HT-29 (cell line): ENCODE measurements around the gene UBL3. TPM values are rescaled to one million over a fixed set of nuclear protein-coding genes. Genes with fewer than 3 reads are reported as not detected.

Source experiments
- DNase-seq: peaks from one replicate; pipeline ENCODE4 v3.0.0-alpha.2; 2015; ENCODE audit warnings: low spot score
- total RNA-seq: library from RNA; depleted of rRNA; stranded (reverse); fragments of >200 nt; shearing (Covaris generic); gene quantifications from 2 replicates; pipeline ENCODE4 v1.2.3, GENCODE V29; 2014

Gene UBL3
- total RNA-seq, 1 experiment from 2014 or later, result 21.8 TPM

DNA sequence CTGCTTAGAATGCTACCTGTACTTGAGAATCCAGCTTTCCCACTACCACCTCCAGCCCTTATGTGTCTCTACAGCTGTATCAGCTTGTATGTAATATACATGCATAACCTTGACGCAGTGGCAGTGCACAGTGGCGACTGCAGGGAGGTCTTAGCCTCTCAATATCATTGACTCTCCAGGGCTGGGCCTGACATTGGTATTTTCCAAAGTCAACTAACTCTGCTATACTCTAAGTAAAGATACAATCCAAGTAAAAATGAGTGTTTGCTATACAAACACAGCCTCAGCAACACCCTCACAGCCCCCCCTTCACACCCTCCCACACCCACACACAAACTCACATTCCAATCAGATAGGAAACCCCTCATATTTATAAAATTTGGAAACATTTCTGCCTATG lies 6.7 kb upstream of the UBL3 start:
- no peak for DNase-seq

DNA sequence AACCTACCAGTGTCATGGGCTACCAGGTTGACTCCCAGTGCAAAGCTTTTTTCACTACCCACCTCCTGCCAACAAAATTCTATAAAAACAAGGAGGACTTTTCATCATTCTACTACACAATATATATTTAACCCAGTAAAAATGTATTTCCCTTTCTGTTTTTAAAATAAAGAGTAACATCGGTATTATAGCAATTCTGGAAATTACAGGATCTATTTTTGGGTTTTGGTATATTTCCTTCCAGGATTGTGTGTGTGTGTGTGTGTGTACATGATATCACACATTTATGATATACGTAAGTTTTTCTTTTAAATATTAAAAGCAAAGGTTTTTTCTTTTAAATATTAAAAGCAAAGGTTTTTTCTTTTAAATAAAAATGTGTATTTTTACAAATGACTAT lies 6.0 kb upstream of the UBL3 start:
- DNase-seq, result no peak

DNA sequence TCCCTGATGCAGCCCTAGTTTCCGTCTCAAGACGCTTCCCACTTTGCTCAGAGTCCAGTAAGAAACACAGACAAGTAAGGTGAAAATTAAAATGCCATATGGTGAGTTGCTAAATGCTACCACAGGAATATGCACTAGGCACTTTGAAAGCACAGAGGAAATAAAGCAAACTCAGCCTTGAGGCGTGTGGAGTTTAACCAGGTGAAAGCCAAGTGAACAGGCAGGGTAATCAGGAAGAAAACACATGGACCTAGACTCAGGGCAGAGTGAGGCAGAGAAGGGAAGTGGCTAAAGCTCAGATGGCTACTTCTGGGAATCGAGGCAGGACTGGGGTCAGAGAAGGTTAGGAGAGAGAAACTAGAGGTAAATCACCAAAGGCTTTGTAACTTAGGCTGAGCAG lies 5.4 kb upstream of the UBL3 start:
- no peak for DNase-seq

DNA sequence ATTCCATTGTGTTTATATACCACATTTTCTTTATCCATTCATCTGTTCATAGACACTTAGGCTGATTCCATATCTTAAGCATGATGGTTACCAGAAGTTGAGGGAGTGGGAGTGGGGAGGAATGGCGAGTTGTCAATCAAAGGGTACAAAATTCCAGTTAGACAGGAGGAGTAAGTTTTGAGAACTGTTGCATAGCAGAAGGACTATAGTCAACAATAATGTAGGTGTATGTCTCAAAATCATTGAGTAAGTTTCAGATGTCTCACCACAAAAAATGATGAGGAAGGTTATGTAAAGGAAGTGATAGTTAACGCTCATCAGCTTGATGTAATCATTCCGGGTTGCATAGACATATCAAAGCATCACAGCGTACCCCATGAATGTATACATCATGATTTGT lies 4.6 kb upstream of the UBL3 start:
- no peak for DNase-seq

DNA sequence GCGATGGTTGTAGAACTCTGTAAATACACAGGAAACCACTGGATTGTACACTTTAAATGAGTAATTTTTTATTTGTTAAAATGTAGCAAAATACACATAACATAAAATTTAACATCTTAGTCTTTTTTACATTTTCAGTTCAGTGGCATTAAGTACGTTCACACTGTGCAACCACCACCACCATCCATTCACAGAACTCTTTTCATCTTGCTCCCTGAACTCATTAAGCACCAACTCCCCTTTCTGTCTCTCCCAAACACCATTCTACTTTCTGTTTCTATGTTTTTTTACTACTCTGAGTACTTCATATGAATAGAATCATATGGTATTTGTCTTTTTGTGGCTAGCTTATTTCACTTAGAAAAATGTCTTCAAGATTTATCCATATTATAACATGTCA lies 2.7 kb upstream of the UBL3 start:
- no peak for DNase-seq

DNA sequence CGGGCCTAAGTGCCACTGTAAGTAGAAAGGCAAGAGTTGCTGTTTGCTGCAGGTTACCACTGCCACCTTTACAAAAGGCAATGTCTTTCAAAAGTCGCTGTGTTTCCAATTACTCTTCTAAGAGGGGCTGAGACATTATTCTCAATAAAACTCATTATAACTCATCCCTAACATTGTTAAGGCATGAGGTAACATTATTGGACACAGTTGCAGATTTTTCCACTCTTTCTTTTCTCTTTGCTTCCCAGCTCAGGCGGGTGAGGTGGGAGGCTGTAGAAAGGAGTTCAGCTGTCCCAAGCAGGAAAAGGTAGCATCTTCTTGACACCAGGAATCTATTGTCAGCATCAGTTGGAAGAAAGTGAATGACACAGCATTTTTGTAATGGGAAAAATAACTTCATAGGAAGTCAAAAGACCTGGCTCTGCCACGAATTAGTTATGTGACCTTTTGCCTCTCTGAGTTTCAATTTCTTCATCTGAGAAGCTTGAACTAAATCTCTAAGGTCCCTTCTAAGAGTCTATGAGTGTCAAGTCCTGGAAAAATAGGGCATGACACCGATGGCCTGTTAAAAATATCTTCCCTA lies 2.1 kb upstream of the UBL3 start:
- no peak for DNase-seq

DNA sequence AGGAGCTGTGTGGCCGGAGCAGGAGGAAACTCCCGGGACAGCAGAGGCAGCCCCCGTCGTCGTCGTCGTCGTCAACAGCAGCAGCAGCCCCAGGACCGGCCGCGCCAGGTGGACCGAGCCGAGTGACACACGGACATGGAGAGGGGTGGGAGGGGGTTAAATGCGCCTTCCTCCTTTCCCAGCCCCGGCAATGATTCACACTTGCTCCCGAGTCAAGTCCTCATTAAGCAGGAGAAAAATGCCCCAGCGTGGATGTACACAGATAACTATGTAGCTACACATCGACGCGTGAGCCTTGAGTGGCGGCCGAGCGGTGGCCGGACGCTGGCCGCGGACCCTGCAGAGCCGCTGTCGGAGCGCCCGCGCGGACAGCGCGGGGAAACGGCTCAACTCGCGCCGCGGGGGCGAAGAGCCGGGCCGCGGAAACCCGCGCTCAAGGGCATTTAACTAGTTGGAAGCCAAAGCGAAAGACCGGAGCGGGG lies 645 bp downstream of the UBL3 start:
- DNase-seq, result peak; percentile 90

DNA sequence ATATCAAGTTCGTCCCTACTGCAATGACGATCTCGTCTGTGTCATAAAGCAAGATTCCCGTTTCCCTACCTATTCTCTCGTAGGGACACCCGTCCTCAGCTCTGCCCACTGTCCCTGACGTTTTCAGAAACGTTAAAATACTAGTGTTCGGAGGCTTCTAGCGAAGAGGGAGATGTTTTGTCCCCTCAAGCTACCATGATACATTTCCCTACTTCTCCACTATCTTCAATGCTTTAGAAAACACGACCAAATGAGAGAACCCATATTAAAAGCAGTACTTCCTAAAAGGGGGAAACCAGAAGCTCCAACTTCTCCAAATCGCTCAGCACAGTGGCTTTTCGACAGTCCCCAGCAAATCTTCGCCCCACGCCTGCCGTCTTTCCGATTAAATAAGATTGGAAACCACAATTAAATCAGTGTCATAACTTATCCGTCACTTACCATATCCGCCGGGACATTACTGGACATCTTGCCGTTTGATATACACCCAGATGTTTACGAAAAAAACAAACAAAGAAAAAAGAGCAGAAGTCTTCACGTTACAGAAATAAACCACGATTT lies 1.3 kb downstream of the UBL3 start:
- DNase-seq, result peak; percentile 90

DNA sequence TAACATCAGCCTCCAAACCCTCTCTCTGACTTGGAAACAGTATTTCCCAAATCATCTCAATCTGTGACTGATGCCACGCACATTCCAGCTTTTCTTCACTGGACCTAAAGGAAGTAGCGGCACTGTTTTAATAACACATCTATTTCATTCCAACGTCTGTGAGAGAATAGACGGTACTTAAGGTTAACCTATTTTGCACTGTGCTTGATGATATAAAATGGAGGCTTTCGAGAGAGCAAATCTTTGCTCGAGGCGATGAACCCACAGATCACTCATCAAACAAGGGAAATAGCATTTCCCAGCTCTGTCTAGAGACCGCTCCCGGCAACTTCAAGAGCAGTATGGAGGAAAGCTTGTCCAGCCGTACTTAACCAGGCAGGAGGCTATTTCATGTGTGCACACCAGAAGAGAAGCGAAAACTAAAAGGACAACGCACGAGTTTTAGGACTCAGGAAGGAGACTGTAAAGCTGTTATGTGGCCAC lies 2.9 kb downstream of the UBL3 start:
- peak; percentile 83 for DNase-seq

DNA sequence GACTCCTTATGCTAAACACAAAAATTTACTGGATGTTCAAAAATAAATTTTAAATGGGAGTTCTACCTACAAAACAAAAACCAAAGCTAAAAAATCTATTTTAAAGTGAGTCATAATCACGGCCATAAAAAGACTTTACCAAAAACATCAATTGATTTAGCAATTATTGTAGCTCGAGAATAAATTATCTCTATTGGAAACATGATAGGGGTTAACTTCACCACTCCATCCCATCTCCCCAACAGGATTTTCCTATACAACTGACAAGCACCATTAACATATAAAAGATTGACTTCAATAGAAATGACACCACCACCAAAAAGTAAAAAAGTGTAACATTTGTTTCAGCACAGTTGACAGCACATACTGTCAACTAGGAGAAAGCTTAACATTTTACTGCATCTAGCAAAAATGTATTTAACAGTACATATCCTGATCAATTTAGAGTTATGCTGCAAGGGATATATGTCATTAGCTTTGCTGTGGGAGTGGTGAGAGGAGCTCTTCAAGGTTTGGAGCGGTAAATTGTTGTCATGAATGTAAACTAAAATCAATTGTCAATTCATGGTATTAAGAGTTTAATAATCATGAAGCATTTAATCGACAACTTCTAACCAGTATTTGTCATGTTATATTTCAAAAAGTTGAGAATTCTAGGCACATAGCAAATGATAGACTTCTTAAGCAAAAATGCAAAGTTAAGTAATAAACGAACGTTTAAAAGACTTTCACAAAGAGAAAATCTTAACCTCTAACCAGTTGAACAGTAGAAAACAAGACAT lies 3.8 kb downstream of the UBL3 start:
- peak; percentile 52 for DNase-seq

DNA sequence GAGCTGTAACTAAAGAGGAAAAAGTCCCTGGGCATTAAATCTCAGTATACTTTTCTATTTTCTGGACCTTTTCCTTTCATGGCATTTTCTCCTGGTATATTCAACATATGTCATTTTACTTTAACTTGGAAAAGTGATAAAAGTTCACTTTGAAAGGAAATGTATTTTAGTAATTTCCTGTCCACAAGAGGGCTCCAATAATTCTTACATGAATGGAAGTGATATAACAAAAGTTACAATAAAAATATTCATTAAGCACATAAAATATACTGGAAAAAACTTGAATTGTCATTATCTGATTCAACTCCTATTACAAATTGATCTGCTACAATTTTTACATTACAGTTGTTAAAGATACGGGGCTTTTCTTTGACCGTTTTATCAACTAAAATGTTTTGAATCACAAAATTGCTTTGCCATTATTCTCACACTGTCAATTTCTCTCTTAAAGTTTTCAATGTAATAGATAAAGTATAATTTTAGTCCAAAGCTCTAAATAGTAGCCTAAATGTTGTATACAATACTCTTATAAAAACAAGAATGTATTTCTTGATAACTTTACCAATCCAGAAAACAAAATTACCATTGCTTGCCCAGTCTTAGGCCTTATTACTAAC lies 4.9 kb downstream of the UBL3 start:
- DNase-seq, result peak; percentile 77

DNA sequence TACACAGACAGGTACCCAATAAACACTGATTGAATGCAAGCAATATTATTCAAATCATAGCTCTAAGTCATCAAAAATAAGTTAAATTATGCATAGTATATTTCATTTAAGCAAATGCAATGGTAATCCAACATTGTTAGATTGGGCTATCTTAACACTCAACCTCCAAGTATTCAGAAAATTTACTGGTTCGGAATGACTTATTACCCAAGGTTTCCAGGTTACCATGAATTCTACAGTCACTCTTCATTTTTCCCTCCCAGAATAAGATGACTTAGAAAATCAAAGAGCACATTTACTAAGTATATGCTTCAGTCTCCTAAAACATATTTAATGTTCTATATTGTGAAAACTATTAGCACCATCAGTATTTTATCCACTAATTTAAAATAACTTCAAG lies 6.0 kb downstream of the UBL3 start:
- no peak for DNase-seq

DNA sequence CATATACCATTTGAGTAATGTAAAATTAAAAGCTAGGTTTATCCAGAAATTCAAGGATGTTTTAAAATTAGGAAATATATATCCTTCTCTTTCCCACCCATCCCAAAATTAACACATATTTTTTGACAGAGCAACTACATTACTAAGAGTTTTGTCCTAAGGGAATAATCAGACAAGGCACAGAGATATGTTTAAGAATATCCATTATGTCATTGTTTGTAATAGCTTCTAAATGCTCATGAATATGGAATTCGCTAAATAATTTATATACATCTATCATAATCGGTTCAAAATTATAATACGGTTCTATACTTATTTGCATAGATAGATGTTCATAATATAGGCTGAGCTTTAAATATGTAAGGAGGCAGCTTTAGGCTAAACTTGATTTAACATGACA lies 9.8 kb downstream of the UBL3 start:
- DNase-seq, result no peak

DNA sequence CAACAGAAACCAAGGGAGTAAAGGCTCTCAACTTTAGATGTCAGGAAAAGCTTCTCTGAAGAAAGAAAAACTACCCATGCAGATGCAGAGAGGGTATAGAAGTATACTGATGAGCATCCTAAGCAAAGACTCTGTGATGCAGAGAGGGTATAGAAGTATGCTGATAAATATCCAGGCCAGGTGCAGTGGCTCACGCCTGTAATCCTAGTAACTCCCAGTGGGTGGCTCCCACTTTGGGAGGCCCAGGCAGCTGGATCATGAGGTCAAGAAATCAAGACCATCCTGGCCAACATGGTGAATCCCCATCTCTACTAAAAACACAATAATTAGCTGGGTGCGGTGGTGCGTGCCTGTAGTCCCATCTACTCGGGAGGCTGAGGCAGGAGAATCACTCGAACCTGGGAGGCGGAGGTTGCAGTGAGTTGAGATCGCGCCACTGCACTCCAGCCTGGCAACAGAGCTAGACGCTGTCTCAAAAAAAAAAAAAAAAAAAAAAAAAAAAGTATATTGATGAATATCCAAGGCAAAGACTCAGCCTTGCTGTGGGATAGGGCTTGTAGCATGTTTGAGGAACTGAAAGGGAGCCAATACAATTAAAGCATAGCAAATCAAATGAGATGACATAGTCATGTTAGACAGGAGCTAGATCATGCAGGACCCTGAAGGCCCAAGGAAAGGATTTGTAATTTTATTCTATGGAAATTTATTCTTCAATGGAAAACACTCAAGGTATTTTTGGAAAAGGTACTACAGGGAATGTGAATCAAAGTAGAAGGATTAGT lies 14.9 kb downstream of the UBL3 start:
- DNase-seq, result no peak

DNA sequence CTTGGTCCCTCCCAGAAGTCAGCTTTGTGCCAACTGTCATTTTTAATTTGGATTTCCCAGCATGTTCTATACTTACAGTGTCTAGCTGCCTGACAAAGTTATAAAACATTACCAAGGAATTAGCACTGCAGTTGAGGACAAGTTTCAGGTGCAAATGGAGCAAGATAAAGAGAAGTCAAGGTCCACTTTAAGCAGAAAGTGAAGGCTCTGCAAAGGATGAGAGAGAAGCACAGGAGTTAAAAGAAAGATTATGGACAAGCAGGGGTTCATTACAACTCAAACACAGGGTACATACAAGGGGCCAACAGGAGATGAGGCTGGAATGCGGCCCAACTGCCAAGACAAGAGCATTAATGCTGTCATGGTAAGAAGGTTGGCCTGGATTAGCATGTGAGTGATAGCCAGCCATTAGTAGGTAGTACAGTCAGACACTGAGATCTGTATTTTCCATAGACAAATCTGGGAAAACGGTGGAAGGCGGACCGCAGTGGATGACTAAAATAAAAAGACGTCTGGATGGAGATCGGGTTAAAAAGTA lies 17.6 kb downstream of the UBL3 start:
- DNase-seq, result no peak

DNA sequence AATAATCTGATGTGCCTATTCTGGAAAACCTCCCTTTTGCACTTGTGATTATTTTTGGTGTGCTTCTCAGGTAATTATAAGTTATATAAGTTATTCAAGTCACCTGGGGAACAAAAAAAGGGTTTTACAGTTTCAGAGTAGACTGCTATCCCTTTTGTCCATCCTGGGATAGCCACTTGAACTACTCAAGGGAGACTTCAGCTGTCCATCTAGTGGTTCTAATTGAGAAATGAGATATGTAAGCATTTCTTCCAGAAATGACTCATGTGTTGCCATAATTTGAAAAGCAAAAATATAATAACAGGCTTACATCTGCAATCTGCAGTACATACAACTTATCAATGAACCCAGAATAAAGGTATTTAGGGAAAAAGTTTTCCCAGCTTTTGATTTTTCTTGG lies 20.4 kb downstream of the UBL3 start:
- DNase-seq, result no peak

DNA sequence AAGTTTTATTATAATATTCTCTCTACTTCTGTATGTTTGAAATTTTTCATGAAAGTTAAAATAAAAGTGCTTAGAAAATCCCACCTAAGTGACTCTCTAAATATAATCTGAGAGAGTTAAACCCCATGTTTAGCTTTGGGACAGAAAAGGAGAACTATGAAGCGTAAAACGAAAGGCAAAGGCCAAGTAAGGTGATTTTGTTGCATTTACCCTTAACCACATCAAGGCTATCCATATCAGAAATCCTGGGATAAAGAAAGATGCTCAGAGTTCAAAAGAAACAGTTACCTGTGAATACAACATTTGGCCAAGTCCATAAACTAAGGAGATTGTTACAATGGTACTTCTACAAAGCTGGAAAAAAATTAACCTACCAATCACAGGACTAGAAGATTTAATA lies 31.3 kb downstream of the UBL3 start:
- no peak for DNase-seq

DNA sequence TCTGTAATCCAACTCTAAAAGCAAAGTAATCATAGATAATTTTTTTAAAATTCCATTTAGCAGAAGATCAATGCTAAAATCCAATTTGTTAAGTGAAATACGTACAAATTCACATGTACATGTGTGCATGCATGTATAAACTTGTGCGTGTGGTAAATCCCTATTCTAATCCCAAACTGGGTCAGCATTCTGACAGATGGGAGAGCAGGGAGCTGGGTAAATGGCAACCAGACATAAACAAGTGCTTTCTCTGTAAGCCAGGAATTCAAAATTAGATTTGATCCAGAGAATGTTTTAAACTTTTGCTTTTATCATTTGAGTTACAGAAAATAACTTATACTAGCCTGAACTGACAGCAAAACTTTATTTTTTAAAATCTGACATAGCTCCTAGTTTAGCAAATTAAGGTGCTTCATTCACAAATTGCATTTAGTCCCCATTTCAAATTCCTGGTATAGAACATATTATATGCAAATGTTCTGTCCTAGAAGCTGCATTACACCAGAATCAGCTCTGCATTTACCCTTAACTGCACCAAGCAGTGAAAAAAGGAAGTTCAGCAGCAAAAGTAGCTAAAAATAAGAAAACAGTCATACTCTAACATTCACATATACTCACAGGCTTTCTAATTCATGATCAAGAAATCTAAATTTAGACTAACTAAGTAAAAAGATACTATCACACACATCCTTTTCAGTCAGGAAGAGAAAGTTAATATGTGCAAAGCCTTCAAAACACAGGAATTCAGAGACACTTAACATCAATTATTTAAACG lies 32.6 kb downstream of the UBL3 start:
- no peak for DNase-seq

DNA sequence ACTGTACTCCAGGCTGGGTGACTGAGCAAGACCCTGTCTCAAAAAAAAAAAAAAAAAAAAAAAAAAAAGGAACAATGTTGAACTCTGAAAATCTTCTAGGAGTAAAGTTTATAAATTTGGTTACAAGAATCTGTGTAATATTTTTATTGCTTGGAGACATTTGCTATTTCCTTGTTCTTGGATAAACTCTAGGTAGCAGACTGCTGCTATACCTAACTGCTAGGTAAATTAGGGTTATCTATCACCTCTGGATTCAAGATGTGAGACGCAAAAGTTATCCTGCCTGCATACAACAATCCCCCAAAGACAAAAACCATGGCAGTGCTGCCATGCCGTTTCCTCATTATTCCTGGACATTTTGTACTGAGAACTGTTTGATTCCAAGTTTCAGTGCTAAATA lies 33.7 kb downstream of the UBL3 start:
- DNase-seq, result no peak

DNA sequence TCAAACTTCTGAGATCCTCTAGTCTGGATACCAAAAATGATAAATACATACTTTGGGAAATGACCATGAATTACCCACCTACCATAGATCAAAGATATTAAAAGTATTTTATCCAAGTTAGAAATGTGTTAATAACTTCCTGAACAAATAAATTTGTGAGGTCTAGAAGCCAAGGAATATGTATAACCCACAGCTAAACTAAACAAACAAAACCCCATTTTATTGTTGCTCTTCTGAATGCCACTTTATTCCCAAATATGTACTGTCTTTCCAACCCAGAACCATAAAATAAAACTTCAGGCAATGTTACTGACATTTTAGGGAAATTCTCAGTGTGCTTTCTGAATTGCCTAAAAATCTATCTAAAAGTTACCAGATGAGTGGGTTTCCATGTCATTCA lies 35.1 kb downstream of the UBL3 start:
- no peak for DNase-seq

DNA sequence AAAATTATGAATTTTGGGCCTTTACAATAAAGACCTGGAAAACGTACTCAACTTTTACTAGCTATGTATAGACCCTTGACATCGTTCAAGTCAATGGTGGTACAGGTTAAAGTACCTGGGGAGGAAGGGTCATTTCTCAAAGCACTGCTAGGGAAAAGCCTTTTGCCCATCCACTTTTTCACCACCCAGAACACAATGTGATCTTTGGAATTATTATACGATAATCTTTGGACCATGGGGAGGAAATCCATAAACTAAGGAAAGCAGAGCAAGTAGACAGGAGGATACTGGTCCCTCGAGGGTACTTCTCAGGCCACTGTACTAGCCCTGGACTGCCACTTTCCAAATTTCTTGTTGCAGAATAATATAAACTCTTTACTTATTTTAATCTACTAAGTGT lies 39.5 kb downstream of the UBL3 start:
- no peak for DNase-seq
